Fibroblast of gingiva (primary cell): ENCODE measurements around the gene COL5A3.
A peak's percentile ranks its signal among the peaks of the same experiment; 100 is the strongest.

ENCODE experiments used
- DNase-seq: peaks from one replicate; pipeline ENCODE4 v3.0.0-alpha.2; 2011; ENCODE audit warnings: low read depth

COL5A3 gene

GRCh38 chr19:10010939-10011338 is 635 bp upstream of the COL5A3 start:
- DNase-seq: no peak

- no peak for DNase-seq
These were observed 535 bp downstream of the COL5A3 start for GRCh38 chr19:10009714-10010224.

- no peak for DNase-seq
These were observed 2.0 kb downstream of the COL5A3 start for GRCh38 chr19:10008184-10008765.

DNA sequence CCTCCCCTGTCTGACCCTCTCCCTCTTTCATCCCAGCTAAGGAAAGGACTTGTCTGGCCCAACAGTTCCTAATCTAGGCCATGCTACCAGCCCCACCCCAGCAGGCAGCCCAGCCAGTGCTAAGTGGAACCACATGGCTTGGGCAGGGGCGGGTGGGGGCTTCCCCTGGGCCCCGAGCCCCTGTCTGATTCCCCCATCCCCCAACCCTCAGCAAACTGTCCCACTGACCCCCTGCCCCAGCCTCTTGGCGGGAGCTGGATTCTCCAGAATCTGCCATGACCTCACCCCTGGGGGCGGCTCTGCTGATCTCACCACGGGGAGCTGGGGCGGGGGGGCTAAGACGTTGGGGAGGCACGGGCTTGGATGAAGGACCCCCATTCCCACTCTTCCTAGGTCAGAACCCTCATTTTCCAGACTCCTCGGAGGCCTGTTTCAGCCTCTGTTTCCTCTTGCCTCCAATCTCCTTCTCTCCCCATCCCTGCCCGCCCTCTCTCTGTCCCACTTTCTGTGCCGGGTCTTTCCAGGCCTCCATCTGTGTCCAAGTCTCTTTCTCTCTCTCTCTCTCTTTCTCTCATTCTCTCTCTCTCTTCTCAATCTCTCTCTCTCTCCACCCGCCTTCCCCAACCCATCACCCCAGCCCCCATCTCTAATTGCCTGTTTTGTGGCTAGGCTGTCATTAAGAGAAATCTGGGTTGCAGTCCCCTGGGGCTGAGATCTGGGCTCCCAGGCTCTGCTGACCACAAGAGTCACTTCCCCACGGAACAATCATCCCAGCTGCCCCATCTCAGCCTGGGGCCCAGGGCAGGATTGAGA is 2.7 kb downstream of the COL5A3 start:
- peak; percentile 46 for DNase-seq

GRCh38 chr19:10006752-10007323 is 3.5 kb downstream of the COL5A3 start:
- no peak for DNase-seq

- DNase-seq: peak; percentile 30
These were observed 4.0 kb downstream of the COL5A3 start for GRCh38 chr19:10006335-10006708.

- no peak for DNase-seq
These were observed 4.5 kb downstream of the COL5A3 start for GRCh38 chr19:10005632-10006334.

DNA sequence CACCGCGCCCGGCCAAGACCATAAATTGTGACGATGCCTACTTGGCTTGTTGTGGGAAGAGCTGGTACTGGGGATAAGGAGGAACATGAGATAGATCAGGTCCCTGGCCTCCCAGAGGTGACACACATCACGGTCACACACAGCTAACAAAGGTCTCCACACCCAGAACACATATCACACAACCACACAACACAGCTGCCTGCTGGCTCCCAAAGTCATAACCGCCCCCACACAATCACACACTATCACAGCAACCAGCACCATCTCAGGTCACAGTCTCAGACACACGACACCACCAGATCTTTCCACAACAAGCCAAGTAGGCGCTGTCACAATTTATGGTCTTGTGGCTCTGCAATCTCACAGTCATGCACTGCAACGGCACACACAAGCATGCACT is 5.7 kb downstream of the COL5A3 start:
- DNase-seq: no peak

GRCh38 chr19:10003271-10003670 is 7.0 kb downstream of the COL5A3 start:
- no peak for DNase-seq

GRCh38 chr19:10001899-10002298 is 8.4 kb downstream of the COL5A3 start:
- no peak for DNase-seq

DNA sequence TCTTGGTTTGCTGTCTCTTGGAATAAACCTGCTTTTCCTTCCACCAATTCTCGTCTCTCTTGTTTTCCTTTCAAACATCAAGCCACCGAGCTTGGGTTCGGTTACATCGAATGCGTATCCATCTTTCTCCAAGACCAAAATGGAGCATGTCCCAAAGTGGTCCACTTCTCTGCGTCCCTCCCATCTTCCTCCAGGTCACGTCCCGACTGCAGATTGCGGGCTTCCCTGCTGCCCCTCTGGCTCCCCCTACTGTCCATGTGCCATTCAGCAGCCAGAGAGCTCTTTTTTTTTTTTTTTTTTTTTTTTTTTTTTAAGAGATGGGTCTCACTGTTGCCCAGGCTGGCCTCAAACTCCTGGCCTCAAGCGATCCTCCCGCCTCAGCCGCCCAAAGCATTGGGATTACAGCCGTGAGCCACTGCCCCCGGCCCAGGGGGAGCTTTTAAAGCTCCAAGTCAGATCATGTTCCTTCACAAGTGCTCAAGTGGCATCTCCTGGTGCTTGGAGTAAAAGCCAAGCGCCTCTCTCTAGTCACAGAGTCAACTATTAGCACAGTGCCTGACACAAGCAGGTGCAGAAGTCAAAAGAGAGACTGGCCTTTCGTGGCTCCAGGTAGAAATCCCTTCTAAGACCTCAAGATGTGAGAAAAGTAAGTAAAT is 10.0 kb downstream of the COL5A3 start:
- peak; percentile 56 for DNase-seq

GRCh38 chr19:9996541-9996940 is 13.8 kb downstream of the COL5A3 start:
- DNase-seq: no peak

- no peak for DNase-seq
These were observed 14.3 kb downstream of the COL5A3 start for GRCh38 chr19:9995999-9996398.

- DNase-seq: no peak
These were observed 15.2 kb downstream of the COL5A3 start for GRCh38 chr19:9995084-9995483.

DNA sequence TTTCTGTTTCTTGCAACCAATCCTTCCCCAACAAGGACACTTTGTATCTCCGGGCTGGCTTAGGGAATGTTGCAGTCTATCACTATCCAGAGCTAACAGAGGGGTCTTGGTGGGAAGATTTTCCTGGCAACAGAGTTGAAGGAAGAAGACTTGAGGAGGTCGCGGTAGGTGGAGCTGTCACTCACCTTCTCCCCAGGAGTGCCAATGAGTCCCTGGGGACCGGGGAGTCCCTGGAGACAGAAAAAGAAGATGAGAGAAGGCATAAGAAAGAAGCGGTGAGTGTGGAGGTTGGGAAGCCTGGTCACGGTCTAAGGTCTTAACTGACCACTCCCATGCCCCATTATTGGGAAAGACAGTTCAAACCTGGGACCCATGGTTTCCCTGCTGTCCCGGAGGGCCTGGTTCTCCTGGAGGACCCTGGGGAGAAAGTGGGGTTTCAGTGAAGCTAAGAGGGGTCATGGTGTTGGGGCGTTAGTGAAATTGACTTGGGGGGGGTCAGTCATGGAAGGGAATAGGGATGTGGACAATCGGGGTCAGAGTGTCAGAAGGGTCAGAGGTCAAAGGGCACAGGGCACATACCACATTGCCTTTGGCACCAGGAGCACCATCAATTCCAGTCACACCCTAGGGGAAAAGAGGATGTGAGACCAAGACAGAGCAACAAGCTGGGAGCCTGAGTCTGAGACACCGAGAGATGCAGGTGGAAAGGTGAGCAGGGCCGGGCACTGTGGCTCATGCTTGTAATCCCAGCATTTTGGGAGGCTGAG is 18.7 kb downstream of the COL5A3 start:
- DNase-seq: no peak

- DNase-seq: no peak
These were observed 20.8 kb downstream of the COL5A3 start for GRCh38 chr19:9989504-9989903.

DNA sequence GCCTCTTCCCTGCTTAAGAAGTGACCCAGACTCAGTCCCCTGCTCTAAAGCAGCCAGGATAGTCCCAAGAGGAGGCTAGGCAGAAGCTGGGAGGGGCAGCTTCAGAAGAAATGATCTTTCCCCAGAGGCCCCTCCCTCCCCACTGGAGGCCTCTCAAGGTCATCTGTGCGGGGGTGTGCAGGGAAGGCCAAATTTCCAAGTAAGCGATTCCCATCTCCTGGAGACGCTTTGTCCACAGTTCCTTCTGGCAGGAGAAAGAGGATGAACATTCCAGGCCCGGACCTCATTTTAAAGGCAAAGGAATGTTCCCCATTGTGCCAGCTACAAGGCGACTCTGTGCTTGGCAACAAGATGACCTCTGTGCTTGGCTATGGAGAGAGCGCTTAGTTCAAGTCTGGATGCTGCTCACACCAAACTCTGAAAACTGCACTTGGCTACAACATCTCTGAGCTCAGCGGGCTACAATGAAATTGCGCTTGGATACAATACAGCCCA is 23.5 kb downstream of the COL5A3 start:
- DNase-seq: peak; percentile 82

GRCh38 chr19:9981406-9982260 is 28.7 kb downstream of the COL5A3 start:
- DNase-seq: no peak

DNA sequence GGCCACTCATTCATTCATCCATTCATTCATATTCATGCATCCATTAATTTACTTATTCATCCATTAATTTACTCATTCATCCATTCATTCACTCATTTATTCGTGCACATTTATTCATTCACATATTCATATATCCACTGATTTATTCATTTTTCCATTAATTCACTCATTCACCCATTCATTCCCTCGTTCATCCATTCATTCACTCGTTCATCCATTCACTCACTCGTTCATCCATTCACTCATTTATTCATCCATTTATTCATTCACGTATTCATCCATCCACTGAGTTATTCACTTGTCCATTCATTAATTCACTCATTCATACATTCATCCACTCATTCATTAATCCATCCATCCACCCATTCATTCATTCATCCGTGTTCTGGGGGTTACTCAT is 38.2 kb downstream of the COL5A3 start:
- DNase-seq: no peak
